GM12872 (cell line): Measurements from ENCODE around the gene CD33.
"Not testable (repeated sequence)": the region's sequence is repeated elsewhere in the genome, so short reads cannot be mapped to it uniquely, and the experiment has no call there.

Source experiments
- CTCF ChIP-seq: IDR thresholded peaks from 3 replicates; pipeline ENCODE4 v1.5.1; 2011; ENCODE audit warnings: low read depth, mild to moderate bottlenecking, low read length, moderate library complexity; ENCODE audit not compliant: insufficient read depth

The CD33 gene

GRCh38 chr19:51224898-51225393, at the start of gene CD33:
Gene CD33 (plus strand): TSS chr19:51225080. CDS start chr19:51225119, 39 bp downstream.
- TF ChIP-seq CTCF = not testable (repeated sequence)

- TF ChIP-seq CTCF = no peak
Observed at GRCh38 chr19:51179256-51179655, 45.6 kb upstream of the CD33 start.

- TF ChIP-seq CTCF = no peak
Observed at GRCh38 chr19:51181377-51181912, 43.4 kb upstream of the CD33 start.

- no peak for TF ChIP-seq CTCF
Observed at GRCh38 chr19:51181913-51182419, 42.9 kb upstream of the CD33 start.

- no peak for TF ChIP-seq CTCF
Observed at GRCh38 chr19:51183629-51184028, 41.3 kb upstream of the CD33 start.

- no peak for TF ChIP-seq CTCF
Observed at GRCh38 chr19:51185069-51185867, 39.6 kb upstream of the CD33 start.

- TF ChIP-seq CTCF = no peak
Observed at GRCh38 chr19:51185868-51186215, 39.0 kb upstream of the CD33 start.
